Activated naive CD4-positive, alpha-beta T cell treated with anti-CD3 and anti-CD28 coated beads, Interleukin-2, amount 10 ng/mL, durations not matched to agents 7 days and 5 days (primary cell): ENCODE results near the gene EDDM13.

Experiments used
- CTCF ChIA-PET: fragments of 350-600 bp; sonication (Branson Sonifier 250); formaldehyde crosslinking; loops from one replicate; lab custom pipeline; 2021; ENCODE audit warnings: antibody characterized with exemption; lab: Charles Lee
- DNase-seq: peaks from one replicate; pipeline ENCODE4 v3.0.0-alpha.2; 2020
- H3K27ac Mint-ChIP-seq: one replicate; pipeline ENCODE4 v1.8.0; 2021; ENCODE audit warnings: mild to moderate bottlenecking, moderate library complexity, mixed read lengths
- H3K27me3 Mint-ChIP-seq: one replicate; pipeline ENCODE4 v1.8.0; 2021; ENCODE audit warnings: mild to moderate bottlenecking, mixed read lengths
- H3K36me3 Mint-ChIP-seq: one replicate; pipeline ENCODE4 v1.8.0; 2021; ENCODE audit warnings: mixed read lengths
- H3K4me1 Mint-ChIP-seq: one replicate; pipeline ENCODE4 v1.8.0; 2021; ENCODE audit warnings: mixed read lengths
- H3K4me3 Mint-ChIP-seq: one replicate; pipeline ENCODE4 v1.8.0; 2021; ENCODE audit warnings: mild to moderate bottlenecking, moderate library complexity, mixed read lengths
- H3K9me3 Mint-ChIP-seq: one replicate; pipeline ENCODE4 v1.8.0; 2021; ENCODE audit warnings: mixed read lengths

The EDDM13 gene

GRCh38 chr19:56355517-56355916, 83.0 kb downstream of the EDDM13 start:
- H3K27ac Mint-ChIP-seq, result no peak overlapping the region
- CTCF ChIA-PET, result interaction anchor here (1.3 kb wide), 1 partner anchor 103 kb away, joined by 4 read pairs; no protein-coding TSS in a partner anchor

GRCh38 chr19:56356944-56357343, 84.4 kb downstream of the EDDM13 start:
- CTCF ChIA-PET, result interaction anchor here (1.0 kb wide), 1 partner anchor 9 kb away, joined by 4 read pairs; no protein-coding TSS in a partner anchor
- Mint-ChIP-seq H3K9me3 (peaks cover 36% of the 10 kb centered on the region), H3K36me3 (peaks cover 2% of the 10 kb centered on the region), H3K4me3 (no peak overlapping the region), H3K27me3 (no peaks in the 10 kb centered on the region), H3K27ac (no peak overlapping the region), H3K4me1 (no peaks in the 10 kb centered on the region)
- no peak for DNase-seq

More at GRCh38 chr19:56355517-56355916, 83.0 kb downstream of the EDDM13 start:
- no peaks in the 10 kb centered on the region for H3K27me3 Mint-ChIP-seq
- no peaks in the 10 kb centered on the region for H3K36me3 Mint-ChIP-seq
- no peak overlapping the region for H3K4me3 Mint-ChIP-seq
- peaks cover 27% of the 10 kb centered on the region for H3K9me3 Mint-ChIP-seq
- no peak for DNase-seq
- H3K4me1 Mint-ChIP-seq, result no peaks in the 10 kb centered on the region
